ELR (cell line): ENCODE data around the gene UBE2Q2.
"Not testable (repeated sequence)": the region's sequence is repeated elsewhere in the genome, so short reads cannot be mapped to it uniquely, and the experiment has no call there.

ENCODE experiments used
- DNase-seq: peaks from one replicate; pipeline ENCODE4 v3.0.0-alpha.2; 2015; ENCODE audit warnings: low read depth

UBE2Q2 gene

DNA sequence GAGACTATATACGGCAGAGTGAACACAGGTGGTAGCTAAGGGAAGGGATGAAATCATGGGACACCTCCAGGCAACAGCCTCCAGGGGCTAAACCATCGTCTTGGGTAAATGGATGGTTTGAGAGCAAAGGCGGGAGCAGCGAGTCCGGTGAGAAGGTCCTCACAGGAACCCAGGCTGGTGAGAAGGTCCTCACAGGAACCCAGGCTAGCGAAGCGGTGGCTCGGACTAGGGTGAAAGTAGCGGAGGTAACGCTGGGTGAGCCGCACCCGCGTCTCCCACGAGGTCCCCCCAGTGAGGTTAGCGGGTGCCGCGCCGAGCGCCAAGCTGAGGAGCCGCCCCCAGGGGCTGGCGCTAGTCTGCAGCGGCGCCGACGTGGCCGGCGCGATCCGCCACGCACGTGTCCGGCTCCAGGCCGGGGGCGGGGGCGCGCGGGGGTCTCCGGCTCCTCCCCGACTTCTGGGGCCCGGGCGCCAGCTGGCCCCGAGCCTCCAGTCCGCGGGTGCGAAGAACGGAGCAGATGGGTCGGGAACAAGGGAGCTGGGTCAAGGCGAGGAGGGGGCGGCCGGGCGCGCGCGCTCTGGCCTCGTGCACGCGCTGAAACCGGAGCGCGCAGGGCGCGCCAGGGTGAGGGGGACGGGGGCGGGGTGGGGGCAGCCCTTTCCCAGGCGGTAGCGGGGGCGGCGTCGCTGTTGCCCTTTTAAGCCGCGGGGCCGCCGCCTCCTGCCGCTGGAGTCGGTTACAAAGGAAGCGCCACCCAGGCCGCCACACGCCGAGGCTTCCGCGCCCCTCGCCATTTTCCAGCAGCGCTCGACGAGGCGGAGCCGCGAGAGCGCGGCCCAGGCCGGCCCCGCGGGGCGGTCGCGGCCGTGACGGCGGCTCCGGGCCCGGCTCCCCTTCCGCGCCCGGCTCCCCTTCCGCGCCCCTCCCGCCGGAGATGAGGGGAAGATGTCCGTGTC, at the start of gene UBE2Q2:
Gene UBE2Q2 (plus strand): TSS at position 726 of the 956 bp plus-strand sequence. CDS start 220 bp downstream, at position 946.
- peak; percentile 72 for DNase-seq

GRCh38 chr15:75796321-75796720, 46.9 kb upstream of the UBE2Q2 start:
- DNase-seq = no peak

DNA sequence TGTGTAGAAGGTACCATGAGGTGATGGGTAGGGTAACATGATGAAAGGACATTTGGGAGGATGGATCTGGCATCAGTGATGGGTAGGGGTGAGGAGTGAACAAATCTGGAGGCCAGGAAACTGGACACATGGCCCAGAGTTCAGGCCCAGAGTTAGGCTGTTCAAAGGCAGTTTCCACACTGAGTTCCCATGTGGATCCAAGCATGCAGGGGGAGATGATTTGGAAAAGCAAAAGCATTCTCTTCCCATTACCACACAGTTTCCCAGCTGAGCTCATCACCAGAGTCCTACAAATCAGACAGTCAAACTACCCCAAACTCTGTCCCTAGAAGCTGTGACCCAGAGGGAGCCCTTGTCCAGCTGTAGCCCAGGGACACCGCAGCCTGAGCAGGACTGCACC, 46.1 kb upstream of the UBE2Q2 start:
- not testable (repeated sequence) for DNase-seq

GRCh38 chr15:75799190-75799589, 44.1 kb upstream of the UBE2Q2 start:
- DNase-seq = no peak

DNA sequence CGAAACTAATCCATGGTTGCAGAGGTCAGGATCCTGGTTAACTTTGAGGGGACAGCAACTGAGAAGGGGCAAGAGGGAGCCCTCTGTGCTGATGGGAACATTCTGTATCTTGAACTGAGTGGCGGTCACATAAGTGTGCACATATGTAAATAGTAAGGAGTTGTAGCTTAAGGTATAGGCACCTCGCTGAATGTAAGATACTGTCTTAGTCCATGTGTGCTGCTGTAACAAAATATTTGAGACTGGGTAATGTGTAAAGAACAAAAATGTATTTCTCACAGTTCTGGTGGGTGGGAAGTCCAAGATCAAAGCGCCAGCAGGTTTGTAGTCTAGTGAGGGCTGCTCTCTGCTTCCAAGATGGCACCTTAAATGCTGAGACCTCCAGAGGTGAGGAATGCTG, 42.8 kb upstream of the UBE2Q2 start:
- DNase-seq = not testable (repeated sequence)

GRCh38 chr15:75801859-75802593, 41.2 kb upstream of the UBE2Q2 start:
- peak; percentile 82 for DNase-seq

- not testable (repeated sequence) for DNase-seq
Observed at GRCh38 chr15:75807486-75807885, 35.8 kb upstream of the UBE2Q2 start.

DNA sequence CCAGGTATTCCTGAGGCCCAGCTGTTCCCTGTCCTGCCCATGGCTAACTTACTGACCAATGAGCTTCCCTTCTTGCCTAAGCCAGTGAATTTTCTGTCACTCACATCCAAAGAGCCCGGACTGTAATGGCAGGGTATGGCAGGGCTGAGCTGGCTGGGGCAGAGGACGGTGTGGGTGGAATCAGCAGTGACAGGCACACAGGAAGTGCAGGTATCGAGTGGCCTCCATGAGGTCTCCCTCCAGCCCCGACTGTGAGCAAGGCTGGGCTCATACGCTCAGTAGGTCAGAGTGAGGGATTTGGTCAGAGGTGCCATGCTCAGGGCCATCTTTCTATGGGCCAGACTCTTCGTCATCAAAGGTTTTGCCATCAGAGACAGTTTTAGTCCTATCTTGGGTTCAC, 35.2 kb upstream of the UBE2Q2 start:
- not testable (repeated sequence) for DNase-seq

GRCh38 chr15:75808563-75808962, 34.7 kb upstream of the UBE2Q2 start:
- no peak for DNase-seq

DNA sequence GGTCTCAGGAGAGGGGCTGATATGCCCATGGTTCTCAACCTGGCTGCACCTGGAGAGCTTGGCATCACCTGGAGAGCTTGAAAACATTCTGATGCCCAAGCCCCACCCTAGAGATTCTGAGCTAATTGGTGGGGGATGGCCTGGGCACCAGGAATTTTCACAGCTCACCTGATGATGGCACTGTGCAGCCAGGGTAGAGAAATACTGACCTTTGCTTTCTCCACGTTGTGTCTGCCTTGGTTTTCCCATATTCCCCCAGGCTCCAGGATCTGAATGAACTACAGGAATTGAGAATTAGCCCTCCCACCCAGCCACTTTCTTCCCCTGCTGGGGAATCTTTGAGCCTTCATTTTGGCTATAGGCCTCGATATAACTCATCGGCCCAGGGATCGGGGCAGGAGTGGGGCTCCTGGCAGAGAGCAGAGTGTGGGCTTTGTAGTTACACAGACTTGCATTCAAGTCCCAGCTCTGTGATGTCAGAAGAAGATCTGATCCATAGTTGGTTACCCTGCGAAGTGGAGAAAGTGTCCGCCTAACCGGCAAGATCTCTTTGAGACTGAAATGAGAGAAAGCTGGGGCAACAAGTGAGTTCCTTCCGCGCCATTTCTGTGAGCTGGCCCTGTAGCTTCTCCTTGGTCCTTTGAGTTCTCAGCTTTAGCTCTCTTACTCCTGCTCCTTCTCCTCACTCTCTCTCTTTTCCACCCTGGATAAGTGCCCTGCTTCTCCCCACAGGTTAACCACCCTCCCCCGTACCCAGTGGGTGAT, 33.1 kb upstream of the UBE2Q2 start:
- DNase-seq = peak; percentile 51

DNA sequence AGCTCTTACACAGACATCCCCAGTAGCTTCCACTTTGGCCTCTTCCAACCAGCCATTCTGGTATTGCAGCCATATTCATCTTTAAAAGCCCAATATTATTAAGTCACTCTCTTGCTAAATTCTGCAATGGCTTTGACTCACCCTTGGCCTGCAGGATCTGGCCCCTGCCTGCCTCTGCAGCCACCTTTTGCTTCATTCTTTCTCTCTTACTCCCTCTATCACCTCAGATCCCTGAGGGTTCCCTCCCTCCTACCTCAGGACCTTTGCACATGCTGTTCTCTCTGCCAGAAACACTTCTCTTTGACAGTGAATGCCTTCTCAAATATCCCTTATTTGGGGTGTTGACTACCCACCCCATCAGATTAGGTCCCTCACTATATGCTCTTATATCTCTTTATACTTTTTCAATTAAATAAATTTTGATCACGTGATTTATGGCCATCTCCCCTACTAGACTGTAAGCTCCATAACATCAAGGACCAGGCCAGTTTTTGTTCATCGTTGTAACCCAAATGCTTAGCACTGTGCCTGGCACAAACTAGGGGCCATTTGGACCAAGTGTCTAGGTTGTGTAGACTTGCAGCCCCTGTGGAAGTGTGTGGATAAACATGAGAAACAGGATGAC, 32.3 kb upstream of the UBE2Q2 start:
- no peak for DNase-seq

DNA sequence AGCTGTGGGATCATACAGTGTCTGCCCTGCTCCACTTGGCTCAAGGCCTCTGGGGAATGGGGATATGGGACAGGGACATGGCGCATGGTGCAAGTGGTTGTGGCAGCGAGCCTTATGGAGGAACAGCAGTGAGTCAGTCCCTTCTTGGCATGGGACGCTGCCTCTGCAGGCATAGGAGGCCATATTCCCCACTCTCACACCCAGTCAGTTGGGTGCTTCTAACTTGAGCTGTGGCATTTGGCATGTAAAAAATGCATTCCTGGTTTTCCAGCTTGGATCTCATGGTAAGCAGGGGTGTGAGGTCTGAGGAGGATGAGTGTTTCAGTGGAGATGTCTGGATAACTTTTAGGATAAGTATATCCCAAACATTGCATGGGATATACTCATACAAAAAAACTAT, 31.6 kb upstream of the UBE2Q2 start:
- no peak for DNase-seq

GRCh38 chr15:75814794-75815193, 28.5 kb upstream of the UBE2Q2 start:
- DNase-seq = no peak

- DNase-seq = no peak
Observed at GRCh38 chr15:75815811-75816719, 27.2 kb upstream of the UBE2Q2 start.

DNA sequence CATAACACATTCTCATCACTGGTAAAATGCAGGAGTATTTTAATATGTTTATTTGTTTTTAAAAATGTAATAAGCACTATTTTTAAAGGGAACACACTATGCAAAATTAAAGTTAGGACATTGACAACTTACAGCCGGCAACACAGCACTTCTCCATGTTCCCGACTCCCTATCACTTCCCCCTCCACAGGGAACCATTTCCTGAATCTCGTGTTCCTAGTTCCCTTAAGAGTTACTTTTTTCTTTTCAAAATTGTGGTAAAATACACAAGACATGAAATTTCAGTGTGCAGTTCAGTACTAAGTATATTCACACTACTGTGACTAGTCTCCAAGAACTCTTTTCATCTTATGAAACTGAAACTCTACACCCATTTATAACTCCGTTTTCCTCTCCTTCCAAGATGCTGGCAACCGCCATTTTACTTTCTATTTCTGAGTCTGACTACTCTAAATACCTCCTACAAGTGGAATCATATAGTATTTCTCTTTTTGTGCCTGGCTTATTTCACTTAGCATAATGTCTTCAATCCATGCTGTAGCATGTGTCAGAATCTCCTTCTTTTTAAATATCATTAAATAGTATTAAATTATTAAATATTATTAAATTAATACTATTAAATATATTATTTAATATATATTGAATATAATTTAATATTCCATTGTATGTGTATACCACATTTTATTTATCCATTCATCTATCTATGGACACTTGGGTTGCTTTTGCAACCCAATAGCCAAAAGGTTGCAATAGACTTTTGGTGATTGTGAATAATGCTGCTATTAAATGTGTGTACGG, 25.9 kb upstream of the UBE2Q2 start:
- peak; percentile 34 for DNase-seq

DNA sequence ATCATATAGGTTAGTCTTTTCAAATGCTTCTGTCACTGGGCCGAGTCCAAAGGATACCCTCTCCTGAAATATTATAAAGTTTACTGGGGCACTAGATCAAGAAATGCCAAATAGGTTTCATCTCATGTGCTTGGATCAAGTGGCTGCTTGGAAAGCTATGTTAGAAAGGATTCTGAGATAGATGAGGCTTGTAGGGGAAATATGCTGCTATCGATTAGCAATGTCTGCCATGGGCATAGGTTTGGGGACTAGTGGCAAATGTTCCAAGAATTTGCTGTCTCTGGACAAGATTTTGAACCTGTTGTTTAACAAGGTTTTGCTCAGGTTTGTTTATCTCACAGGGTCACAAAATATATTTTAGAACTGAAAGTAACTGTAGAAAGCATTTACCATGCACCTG, 23.0 kb upstream of the UBE2Q2 start:
- no peak for DNase-seq

GRCh38 chr15:75821786-75822345, 21.4 kb upstream of the UBE2Q2 start:
- no peak for DNase-seq

DNA sequence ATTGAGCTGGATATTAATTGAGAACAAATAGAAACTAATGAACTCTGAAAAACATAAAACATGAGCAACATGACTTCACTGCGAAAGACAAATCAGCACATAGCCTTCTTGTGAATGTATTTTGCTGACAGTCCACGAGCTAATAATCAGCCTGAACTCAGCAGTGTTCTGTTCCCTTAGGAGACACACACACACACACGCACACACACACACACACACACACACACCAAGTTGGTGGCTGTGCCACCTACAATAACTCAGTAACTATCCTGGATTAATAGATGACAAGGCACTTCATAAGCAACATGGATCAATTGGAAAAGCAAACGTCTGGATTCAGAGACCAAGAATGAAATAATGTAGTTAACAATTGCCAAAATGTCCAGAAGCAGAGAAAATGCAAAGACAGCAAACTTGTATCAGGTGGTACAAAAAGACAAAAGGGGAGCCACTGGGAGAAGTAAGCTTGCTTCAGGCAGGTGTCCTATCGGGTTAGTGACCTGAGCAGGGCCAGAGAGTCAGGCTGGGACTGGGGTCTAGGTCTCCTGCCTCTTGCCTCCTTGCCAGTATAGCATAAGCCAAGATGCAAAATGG, 20.5 kb upstream of the UBE2Q2 start:
- DNase-seq = no peak
